Urothelium cell line (cell line): Measurements from ENCODE around the gene DMRT2.
A peak's percentile ranks its signal among the peaks of the same experiment; 100 is the strongest.

Experiments used
- DNase-seq: peaks from one replicate; pipeline ENCODE4 v3.0.0; 2011; ENCODE audit warnings: low spot score, mixed read lengths
- FAIRE-seq: peaks from 2 replicates; lab custom pipeline; 2011; peaks lifted over from hg19 to GRCh38; lab: Jason Lieb, UNC

Gene DMRT2

DNA sequence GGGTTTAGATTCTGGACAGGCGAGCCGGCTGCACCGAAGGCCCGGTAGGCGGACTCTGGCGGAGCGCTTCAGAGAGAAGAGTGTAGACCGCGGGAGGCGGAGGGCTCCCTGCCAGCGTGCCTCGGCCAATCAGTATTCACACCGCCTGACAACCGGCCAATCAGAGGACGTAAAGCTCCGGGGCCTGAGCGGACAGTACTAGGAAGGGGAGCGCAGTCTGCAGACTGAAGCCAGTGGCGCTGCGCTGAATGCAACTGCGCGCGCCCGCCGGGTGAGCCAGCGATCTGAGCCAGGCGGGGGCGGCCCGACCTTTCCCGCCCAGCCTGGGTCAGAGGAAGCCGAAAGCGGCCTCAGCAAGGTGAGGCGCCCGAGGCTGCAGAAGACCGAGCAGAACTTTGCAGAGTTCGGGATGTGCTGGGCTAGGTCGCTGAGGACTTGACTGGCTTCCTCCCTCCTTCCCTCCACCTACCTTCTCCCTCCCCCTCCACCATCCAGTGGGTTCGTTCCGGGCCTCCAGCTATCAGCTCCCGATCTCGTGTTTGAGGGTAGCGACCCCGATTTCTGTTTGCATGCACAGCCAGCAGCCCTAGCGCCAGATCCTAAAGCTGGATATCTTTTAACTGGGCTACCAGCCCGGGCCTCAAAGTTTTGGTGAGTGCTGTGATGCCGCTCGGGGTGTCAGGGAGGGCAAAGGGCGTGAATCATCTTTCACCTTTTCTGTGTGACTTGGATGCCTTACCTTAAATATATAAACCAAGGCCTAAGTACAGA is at the start of gene DMRT2:
Gene DMRT2, plus strand, starts transcription at position 233 of the 771 bp plus-strand sequence. CDS start 1,257 bp downstream, outside the sequence.
- no peak for DNase-seq

DNA sequence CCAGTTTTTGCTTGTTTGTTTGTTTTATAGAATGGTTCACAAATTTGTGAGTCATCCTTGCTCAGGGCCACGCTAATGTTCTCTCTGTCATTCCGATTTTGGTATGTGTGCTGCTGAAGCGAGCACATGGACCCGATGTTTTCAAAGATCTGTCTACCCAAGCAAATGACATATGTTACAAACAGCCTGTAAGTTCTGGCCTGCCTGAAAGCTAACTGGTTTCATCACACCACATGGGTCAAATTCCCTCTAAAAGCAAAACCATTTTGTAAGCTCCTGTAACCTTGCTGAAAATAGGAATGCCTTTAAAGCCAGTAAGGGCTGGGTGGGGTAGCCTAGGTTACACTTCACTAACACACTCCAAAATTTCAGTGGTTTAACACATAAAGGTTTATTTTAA is 48.3 kb upstream of the DMRT2 start:
- DNase-seq (no peak), FAIRE-seq (no peak)

More for the DNA sequence above, at the start of gene DMRT2:
- no peak for FAIRE-seq

DNA sequence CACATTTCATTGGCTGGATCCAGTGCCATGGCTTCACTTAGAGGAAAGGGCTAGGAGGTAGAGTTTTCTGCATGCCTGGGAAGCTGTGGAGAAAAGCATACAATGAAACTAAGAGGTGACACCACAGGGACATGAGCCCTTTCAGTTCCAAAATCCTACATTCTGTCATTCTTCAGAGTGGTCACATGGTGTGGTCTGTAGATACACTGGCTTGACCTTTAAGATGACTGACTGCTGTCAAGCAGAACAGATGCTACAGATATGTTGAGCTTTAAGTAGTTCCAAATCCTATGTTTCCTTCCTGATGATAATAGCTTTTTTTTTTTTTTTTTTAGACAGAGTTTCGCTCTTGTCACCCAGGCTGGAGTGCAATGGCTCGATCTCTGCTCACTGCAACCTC is 47.5 kb upstream of the DMRT2 start:
- FAIRE-seq (no peak), DNase-seq (no peak)

DNA sequence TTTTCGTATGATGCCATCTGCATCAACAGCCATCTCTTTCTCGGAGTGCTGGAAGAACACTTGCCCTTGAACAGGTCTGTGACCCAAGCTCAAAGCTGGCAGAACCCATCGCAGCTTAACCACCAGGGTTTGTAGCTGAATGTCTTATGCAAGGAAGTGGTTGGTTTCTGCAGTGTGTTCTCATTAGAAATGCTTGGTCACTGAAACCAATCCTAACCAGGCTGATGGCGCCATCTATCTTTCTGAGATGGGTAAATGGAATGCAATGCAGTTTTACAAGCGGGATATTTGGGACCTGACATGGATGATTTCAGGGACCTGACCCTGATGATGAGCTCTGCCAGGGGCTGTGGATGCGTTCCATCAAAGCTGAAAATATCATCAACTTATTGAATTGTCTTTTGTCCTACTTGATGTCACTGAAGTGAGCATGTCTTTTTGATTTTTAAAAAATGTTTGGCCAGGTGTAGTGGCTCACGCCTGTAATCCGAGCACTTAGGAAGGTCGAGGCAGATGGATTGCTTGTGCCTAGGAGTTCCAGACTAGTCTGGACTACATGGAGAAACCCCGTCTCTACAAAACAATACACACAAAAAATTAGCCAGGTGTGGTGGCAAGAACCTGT is 45.0 kb upstream of the DMRT2 start:
- DNase-seq: peak; percentile 47
- no peak for FAIRE-seq

DNA sequence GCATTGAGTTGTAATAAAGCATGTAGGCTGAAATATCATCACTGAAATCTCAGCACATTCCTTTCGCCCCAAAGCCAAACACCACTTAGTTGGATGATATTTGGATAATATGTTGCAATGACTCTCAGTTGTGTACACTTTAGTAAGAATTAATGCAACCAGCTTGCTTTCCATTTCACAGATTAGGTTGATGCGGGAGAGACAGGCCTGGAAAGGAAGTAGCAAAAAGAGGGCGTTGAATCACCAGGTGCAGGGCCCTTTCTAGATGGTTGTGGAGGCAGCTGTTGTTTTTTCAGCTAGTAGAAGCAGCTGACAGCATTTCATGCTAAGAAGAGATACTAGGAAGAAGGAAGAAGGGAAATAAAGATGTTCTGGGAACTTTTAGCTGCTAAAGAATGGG is 42.8 kb upstream of the DMRT2 start:
- FAIRE-seq (no peak), DNase-seq (no peak)

DNA sequence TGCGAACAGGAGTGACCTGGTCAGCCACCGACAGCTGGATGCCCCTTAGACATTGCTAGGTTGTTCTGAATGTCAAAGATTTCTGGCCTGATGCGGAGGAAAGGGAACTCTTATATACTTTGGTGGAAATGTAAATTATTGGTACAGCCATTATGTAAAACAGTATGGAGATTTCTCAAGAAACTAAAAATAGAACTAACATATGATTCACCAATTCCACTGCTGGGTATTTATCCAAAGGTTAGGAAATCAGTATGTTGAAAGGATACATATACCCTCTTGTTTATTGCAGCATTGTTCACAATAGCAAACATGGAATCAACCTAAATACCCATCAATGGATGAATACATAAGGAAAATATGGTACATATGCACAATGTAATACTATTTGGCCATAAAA is 41.9 kb upstream of the DMRT2 start:
- no peak for DNase-seq

DNA sequence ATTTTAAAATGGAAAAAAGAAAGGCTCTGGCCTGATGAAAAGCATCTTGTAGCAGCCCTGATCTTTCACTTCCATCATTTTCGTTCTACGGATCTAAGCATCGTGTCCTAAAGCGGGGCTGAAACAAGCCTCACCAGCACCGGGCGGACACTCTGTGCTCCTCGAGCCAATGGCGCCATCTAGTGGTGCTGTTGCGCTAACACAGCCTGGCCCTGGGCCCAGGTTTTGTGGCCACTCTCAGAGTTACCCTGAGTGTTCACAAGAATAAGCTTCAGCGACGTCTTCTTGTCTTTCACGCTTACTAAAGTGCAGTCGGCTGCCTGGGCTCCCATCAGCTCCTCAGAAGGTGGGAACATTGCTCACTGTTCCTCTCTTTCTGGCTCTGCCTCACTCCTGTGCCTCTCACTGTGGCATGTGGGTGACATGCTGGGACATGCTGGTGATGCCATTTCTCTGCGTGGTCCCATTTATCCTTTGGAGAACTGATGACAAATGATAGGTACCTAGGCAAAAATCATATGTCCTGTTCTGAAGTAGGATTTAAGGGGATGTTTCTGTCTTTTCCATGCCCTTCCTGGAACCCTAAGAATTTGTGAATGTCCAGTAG is 41.0 kb upstream of the DMRT2 start:
- FAIRE-seq (no peak), DNase-seq (peak; percentile 68)

More for the DNA sequence above, 41.9 kb upstream of the DMRT2 start:
- FAIRE-seq: no peak

DNA sequence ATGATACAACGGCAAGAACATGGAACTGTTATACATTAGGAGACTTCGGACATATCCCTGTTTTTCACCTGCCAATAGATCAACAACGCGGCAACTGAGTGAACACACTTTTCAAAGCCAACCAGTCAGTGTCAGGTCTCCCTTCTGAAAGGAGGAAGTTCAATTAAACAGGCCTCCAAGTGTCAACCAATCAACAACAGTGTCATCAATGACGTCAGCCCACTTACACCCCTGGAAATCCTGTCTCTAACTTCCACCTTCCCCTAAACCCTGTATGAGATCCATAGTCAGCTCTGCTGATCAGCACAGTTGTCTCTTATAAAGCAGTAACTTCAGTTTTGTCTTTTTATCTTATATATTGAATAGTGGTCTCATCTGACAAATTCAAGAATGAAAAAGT is 37.1 kb upstream of the DMRT2 start:
- DNase-seq (no peak), FAIRE-seq (no peak)

DNA sequence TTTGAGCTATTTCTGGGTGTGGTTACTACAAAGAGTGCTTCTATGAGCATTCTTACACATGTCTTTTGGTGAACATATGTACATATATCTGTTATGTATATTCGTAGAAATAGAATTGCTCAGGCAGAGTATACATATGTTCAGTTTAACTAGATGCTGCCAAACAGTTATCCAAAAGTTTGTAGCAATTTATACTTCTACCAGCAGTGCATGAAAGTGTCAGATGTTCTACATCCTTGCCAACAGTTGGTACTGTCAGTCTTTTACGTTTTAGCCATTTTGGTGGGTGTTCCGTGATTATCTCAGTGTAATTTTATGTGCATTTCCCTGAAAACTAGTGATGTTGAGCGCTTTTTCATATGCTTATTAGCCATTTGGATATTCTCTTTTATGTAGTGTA is 35.9 kb upstream of the DMRT2 start:
- DNase-seq (no peak), FAIRE-seq (no peak)

DNA sequence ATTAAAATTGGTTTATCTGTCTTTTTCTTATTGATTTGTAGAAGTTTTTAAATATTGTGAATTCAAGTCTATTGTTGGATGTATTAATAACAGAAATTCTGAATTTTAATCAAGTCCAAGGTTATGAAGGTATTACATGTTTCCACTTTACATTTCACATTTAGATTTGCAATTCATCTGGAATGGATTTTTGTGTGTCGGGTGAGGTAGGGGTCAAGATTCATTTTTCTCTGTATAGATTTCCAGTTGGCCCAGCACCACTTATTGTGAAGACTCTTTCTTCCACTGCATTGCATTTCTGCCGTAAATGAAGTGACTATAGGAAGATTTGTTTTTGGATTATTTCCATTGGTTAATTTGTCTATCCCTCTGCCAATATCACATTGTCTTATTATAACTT is 35.5 kb upstream of the DMRT2 start:
- FAIRE-seq (no peak), DNase-seq (no peak)

DNA sequence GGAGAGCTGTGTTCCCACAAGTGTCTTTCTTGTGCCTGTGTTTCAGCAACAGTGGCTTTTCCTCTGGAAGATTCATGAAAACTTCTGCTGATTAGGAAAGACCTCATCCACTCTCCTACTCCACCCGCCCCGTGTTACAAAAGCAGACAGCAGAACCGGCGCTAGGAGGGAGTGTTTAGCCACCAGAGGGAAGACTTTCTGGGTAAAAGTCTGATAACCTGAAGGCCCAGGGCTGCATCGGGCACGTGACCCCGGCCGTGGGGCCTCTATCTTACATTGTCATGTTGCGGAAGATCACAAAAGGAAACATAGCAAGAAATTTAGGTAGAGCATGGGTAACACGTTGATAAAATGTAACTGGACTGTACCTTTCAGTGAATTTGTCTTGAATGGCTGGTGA is 32.0 kb upstream of the DMRT2 start:
- no peak for FAIRE-seq
- peak; percentile 43 for DNase-seq

DNA sequence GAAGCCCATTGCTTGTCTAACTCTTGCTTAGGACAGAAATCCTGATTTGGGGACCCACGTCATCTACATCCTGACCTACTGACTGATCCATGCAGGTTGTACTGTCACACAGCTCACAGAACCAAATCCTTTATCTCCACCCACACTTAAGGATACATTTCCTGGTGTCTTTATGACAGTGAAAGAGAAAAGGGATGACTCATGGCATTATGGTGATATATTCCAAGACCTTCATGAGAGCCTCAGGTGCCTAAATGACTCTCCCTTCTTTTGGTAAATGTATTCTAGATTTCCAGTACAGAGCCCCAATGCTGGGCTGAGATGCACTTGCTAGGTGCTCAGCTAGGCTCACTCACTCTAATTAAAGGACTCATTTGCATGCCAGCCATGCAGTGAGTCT is 26.0 kb upstream of the DMRT2 start:
- FAIRE-seq (no peak), DNase-seq (no peak)

DNA sequence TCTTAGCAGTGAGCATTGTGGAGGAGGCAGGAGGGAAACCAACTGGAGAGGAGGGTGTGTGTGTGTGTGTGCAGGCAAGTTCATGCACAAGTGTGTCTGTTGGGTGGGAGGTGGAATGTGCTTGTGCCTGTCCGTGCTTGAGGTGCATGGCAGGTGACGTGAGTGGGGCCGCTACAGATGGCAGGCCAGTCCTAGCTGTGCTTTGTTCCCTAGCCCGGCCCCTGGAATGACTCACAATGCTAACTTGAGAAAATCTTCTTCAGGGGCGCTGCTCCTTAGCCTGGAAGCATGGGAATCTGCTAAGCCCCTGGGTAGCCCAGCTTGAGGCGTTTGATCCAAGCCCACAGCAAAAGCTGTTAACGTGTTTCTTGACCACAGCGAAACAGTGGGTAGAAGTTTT is 25.0 kb upstream of the DMRT2 start:
- FAIRE-seq (no peak), DNase-seq (no peak)

DNA sequence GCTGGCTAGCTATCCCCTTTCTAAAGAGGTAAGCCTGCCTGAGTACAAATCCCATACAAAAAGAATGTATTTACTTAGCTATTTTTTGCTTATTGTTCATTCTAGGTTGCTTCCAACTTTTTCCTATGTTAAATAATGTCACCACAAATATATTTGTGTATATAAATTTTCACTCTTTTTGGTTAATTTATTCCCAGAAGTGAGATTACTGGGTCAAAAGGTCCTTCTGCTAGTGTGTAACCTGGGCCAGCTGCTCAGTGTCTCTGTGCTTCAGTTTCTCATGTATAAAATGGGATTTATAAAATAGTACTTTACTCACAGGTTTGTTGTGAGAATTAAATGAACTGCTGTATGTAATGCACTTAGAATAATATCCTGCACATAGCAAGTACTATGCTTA is 23.9 kb upstream of the DMRT2 start:
- no peak for FAIRE-seq
- no peak for DNase-seq

DNA sequence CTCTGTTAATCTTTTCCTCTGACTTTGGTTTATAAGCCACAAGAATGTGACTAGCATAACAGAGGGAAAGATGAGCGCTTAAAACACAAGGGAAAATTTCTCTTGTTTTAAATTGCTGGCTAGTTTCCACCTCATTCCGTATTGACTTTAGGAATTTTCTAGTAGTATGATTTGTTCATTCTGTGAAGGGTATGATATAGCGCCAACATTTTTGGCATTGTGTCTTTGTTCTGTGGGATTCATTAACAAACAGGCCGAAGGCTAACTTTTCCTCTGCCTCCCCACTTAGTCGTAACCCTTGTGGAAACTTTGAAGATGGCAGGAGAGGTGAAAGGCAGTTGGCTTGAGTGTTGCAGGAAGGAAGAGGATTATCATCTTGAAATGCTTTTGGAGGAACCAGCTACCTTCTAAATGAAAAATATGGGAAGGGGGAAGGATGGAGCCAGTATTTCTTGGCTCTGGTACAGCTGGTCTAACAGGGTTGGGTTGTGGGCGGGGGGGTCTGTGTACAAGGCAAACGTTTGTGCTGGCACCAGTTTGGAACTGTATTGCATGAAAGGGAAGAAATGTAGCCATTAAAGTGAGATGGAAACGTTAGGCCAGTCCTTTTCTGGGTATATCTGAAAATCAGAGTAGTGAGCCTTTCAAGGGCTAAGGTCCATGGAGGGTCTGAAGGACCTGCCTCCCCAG is 21.5 kb upstream of the DMRT2 start:
- FAIRE-seq (no peak), DNase-seq (no peak)

DNA sequence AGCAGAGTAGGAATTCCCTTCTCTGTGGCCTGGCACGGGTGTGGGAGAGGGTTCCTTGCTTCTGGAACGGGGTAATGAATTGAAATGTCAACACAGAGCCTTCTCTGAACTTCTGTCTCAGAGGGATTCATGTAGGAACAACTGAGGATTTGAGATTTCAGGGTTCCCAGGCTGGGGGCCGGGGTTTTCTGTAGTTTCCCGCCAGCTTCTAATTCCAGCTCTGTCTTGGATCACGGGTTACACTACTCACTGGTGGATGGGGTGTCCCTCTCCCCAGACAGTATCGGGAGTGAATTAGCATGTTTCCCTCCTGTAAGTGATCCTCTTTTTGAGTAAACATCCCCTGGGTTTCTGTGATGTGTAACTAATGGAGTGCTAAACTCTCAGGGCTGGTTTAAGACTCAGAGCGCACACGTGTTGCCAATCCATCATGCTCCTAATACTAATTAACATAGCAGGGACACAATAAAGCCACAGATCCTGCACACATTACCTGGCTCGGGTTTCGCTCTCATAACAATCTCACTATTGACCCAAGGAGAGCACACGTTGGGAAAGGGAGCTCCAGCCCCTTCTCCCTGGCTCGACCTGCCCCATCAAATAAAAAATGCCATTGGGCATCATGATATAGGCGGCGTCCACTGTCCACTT is 18.1 kb upstream of the DMRT2 start:
- FAIRE-seq (no peak), DNase-seq (no peak)

DNA sequence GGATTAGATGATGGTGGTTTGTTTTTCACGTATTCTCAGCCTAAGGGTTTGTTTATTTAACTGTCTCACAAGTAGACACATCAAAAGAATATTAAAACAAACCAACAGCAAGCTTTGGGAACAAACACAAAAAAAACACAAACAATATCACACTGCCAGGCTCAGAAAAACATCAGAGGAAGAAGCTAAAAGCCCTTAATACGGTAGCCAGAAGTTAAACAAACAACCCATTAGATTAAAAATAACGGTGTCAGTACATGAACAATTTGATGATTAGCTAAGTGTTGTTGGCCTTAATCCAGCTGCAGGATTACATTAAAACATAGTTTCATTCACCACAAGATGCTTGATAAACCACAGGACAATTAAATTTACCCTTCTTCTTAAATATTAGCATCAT is 15.9 kb upstream of the DMRT2 start:
- DNase-seq: no peak
- no peak for FAIRE-seq

DNA sequence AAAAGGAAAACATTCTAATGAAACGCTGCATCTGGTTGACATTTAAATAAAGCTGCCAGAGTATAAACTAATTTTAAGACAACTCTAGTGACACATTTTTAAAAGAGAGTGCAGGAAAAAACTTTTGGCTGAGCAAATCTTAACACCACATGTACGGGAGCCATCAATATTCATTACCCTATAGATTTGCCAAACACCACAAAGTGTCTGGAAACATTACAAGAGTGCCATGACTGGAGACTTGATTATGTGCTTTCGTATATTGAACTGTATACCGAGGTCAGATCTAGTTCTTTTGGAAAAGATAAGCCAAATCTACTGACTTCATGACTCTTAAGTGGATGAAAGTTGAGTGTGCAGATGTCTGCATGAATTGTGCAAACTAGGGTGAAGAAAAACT is 10.6 kb upstream of the DMRT2 start:
- DNase-seq (no peak), FAIRE-seq (no peak)

DNA sequence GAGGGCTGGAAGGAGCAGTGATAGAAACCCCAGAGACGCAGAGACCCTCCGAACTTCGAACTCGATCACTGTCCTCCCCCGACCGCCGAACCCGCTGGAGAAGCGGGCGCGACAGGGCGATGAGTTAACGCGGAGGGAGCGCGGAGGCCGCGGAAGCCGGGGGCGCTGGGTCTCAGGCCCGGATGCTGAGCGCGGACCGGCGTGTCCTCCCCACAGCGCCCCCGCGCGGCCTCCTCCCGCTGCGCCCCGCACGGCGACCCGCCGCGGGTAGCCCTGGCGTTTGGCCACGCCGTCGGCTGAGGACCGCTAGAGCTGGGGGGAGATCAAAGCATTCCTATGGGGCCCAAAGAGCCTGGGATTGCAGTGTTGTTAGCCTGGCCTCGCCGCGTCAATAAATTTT is 7.7 kb upstream of the DMRT2 start:
- no peak for DNase-seq
- no peak for FAIRE-seq

DNA sequence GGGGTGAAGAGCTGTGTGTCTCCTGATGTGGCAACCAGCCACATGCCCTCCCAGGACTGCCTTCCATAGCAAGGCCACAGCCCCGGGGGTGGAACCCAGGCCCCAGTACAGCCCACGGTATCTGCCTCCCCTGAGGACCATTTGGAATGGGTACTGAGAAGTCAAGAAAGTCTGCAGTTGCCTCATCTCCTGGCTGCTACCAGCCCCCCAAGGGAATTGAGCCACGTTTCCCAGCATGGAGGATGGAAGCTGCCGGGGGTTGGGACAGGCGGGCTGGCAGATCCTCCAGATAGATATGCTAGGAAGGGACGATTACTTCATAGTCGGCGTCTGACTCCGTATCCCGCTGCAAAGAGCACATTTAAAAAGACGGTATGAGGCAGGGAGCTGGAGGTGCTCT is 5.5 kb upstream of the DMRT2 start:
- DNase-seq (no peak), FAIRE-seq (no peak)
